Endothelial cell of umbilical vein (primary cell): ENCODE data around the gene ARL4C. TPM values are rescaled to one million over a fixed set of nuclear protein-coding genes. Genes with fewer than 3 reads are reported as not detected.

ENCODE experiments used
- BruUV-seq: library from RNA; stranded (reverse); fragments of 400-500 nt; replicated peaks from 2 replicates; lab custom pipeline; 2021; lab: Mats Ljungman, UMichigan
- CTCF ChIA-PET: fragments of 300-600, 350-600 bp; sonication (Branson Sonifier 250); formaldehyde crosslinking; loops from one replicate; lab custom pipeline; 2021; ENCODE audit warnings: antibody characterized with exemption, inconsistent platforms; lab: Charles Lee
- POLR2A ChIA-PET: fragments of 300-600, 350-600 bp; sonication (Branson Sonifier 250); formaldehyde crosslinking; loops from one replicate; lab custom pipeline; 2021; ENCODE audit warnings: antibody characterized with exemption, inconsistent platforms; lab: Charles Lee
- DNase-seq: peaks from one replicate; pipeline ENCODE4 v3.0.0-alpha.2; 2011; ENCODE audit warnings: low read depth, low spot score
- FAIRE-seq: peaks from 2 replicates; lab custom pipeline; 2011; peaks lifted over from hg19 to GRCh38; lab: Jason Lieb, UNC
- H2AFZ ChIP-seq: 2 replicates; pipeline ENCODE4 v1.6.0; 2012; ENCODE audit warnings: low read depth, low read length, control low read depth, inconsistent platforms
- H3K27ac ChIP-seq: 2 replicates; pipeline ENCODE4 v1.5.1; 2011; ENCODE audit warnings: low read depth, mild to moderate bottlenecking, control low read depth, low read length, moderate library complexity; ENCODE audit not compliant: insufficient read depth
- H3K27me3 ChIP-seq, 2 experiments: 2 replicates each; pipeline versions ENCODE4 v1.6.0 to v1.6.1; 2011; ENCODE audit warnings: low read length in 2 of 2, mixed read lengths in 1 of 2; ENCODE audit not compliant: control insufficient read depth in 2 of 2, insufficient read depth in 2 of 2
- H3K36me3 ChIP-seq, 2 experiments: 2 replicates in 1 of 2; 3 replicates in 1 of 2; pipeline ENCODE4 v1.5.1; 2011; ENCODE audit warnings: low read length in 2 of 2, mild to moderate bottlenecking in 1 of 2, moderate library complexity in 1 of 2; ENCODE audit not compliant: control insufficient read depth in 2 of 2, insufficient read depth in 2 of 2; ENCODE audit errors: extremely low read depth in 1 of 2
- H3K4me1 ChIP-seq: 3 replicates; pipeline ENCODE4 v1.5.1; 2011; ENCODE audit warnings: mild to moderate bottlenecking, low read length; ENCODE audit not compliant: control insufficient read depth, insufficient read depth; ENCODE audit errors: extremely low read depth
- H3K4me2 ChIP-seq: 2 replicates; pipeline ENCODE4 v1.6.1; 2011; ENCODE audit warnings: low read length, control low read depth, mixed read lengths; ENCODE audit not compliant: insufficient read depth
- H3K4me3 ChIP-seq, 3 experiments: fragments of 200-600 bp in 1 of 3; sonication (generic), shearing (Covaris generic) in 1 of 3; replicated peaks in 1 of 3; 2 replicates each; pipeline ENCODE4 v1.5.1; 2011 to 2016; ENCODE audit warnings: control low read depth in 3 of 3, low read length in 3 of 3, mild to moderate bottlenecking in 2 of 3, inconsistent platforms in 1 of 3, low read depth in 1 of 3, moderate library complexity in 1 of 3; ENCODE audit not compliant: insufficient read depth in 1 of 3
- H3K79me2 ChIP-seq: 2 replicates; pipeline ENCODE4 v1.6.0; 2012; ENCODE audit warnings: low read length, inconsistent platforms; ENCODE audit not compliant: control insufficient read depth, insufficient read depth
- H3K9ac ChIP-seq: replicated peaks from 2 replicates; pipeline ENCODE3; 2011; ENCODE audit warnings: low read length, control low read depth; ENCODE audit not compliant: insufficient read depth; ENCODE audit errors: extremely low read depth
- H3K9me1 ChIP-seq: replicated peaks from 3 replicates; pipeline ENCODE4 v1.6.0; 2011; ENCODE audit warnings: mild to moderate bottlenecking, low read length; ENCODE audit not compliant: control insufficient read depth, insufficient read depth; ENCODE audit errors: extremely low read depth
- H3K9me3 ChIP-seq: replicated peaks from 2 replicates; pipeline ENCODE4 v1.5.1; 2012; ENCODE audit warnings: low read length, inconsistent platforms; ENCODE audit not compliant: control insufficient read depth, insufficient read depth
- H4K20me1 ChIP-seq: replicated peaks from 2 replicates; pipeline ENCODE3; 2011; ENCODE audit warnings: mild to moderate bottlenecking, low read length; ENCODE audit not compliant: control insufficient read depth, insufficient read depth; ENCODE audit errors: extremely low read depth
- CTCF ChIP-seq, 2 donors: IDR thresholded peaks; 1 replicate in 1 of 2; 2 replicates in 1 of 2; pipeline ENCODE4 v1.5.1; 2011; ENCODE audit warnings: low read length in 2 of 2, mild to moderate bottlenecking in 2 of 2, moderate library complexity in 2 of 2, control low read depth in 1 of 2, inconsistent platforms in 1 of 2, low read depth in 1 of 2; ENCODE audit not compliant: insufficient read depth in 1 of 2; ENCODE audit errors: extremely low read depth in 1 of 2
- EZH2 ChIP-seq: IDR thresholded peaks from 2 replicates; pipeline ENCODE4 v1.6.1; 2012; ENCODE audit warnings: borderline replicate concordance, low read depth, mild to moderate bottlenecking, moderate library complexity, low read length, inconsistent platforms; ENCODE audit not compliant: severe bottlenecking
- FOS ChIP-seq: IDR thresholded peaks from 2 replicates; pipeline ENCODE4 v1.6.1; 2011; ENCODE audit warnings: mild to moderate bottlenecking, low read length, moderate library complexity, borderline replicate concordance; ENCODE audit not compliant: insufficient read depth
- GATA2 ChIP-seq: IDR thresholded peaks from 2 replicates; pipeline ENCODE4 v1.7.0; 2011; ENCODE audit warnings: low read depth, mild to moderate bottlenecking, moderate library complexity, mixed read lengths, low read length; ENCODE audit not compliant: insufficient read length, insufficient read depth
- JUN ChIP-seq: IDR thresholded peaks from 2 replicates; pipeline ENCODE4 v1.6.1; 2011; ENCODE audit warnings: borderline replicate concordance, low read depth; ENCODE audit not compliant: insufficient read length, insufficient read depth
- MAX ChIP-seq: IDR thresholded peaks from 2 replicates; pipeline ENCODE4 v1.6.1; 2011; ENCODE audit not compliant: insufficient read depth, insufficient read length
- MYC ChIP-seq: IDR thresholded peaks from one replicate; pipeline ENCODE4 v1.6.1; 2011; ENCODE audit warnings: mild to moderate bottlenecking, low read depth, low read length
- POLR2A ChIP-seq: IDR thresholded peaks from 2 replicates; pipeline ENCODE4 v1.6.1; 2012; ENCODE audit warnings: low read depth, mild to moderate bottlenecking, control low read depth, low read length
- POLR2AphosphoS5 ChIP-seq: IDR thresholded peaks from 2 replicates; pipeline ENCODE4 v1.6.1; 2012; ENCODE audit warnings: low read depth, mild to moderate bottlenecking, control low read depth, low read length, moderate library complexity; ENCODE audit not compliant: insufficient read depth
- dilution Hi-C: fragments of 300-500 bp; cut with MboI; formaldehyde crosslinking; loops from one replicate; pipeline ENCODE4 v1.15.0; 2019; ENCODE audit warnings: low sequenced_read_pairs; ENCODE audit not compliant: extremely low pct_ligation_motif_present
- intact Hi-C: fragments of 100-400 bp; cut with micrococcal nuclease; formaldehyde crosslinking; loops from one replicate; pipeline ENCODE4 v1.10.0; 2022
- polyA plus RNA-seq, 4 experiments: library from polyadenylated mRNA; depleted of rRNA in 3 of 4; stranded (reverse) in 3 of 4; unstranded in 1 of 4; fragments of >200 nt; gene quantifications; 2 replicates each; pipeline versions ENCODE4 v1.2.1 to v1.2.3, GENCODE V29; 2011 to 2012; ENCODE audit warnings: missing spikeins in 1 of 4
- total RNA-seq: library from RNA; stranded (reverse); gene quantifications from 2 replicates; pipeline ENCODE4 v1.2.3, GENCODE V29; 2021

Gene ARL4C
- total and polyA plus RNA-seq, 2 donors (not counting 3 experiments of a cell fraction or from before 2014, with no cell fraction given): 5.5 to 10.5 TPM

- FAIRE-seq: no peak
- DNase-seq: no peak
- Histone ChIP-seq H3K4me1 (no peaks in the 10 kb centered on the region), H2AFZ (no peak overlapping the region), H3K9me1 (no peaks in the 10 kb centered on the region), H3K36me3 (no peaks in the 10 kb centered on the region), H3K79me2 (no peaks in the 10 kb centered on the region), H3K27ac (no peak overlapping the region), H3K9ac (no peak overlapping the region), H3K4me2 (no peak overlapping the region), H3K9me3 (no peaks in the 10 kb centered on the region), H3K4me3 (no peak overlapping the region), H4K20me1 (no peaks in the 10 kb centered on the region), H3K27me3 (no peaks in the 10 kb centered on the region)
- intact Hi-C loops (no loop called here), dilution Hi-C loops (no loop called here)
- ChIA-PET CTCF (no interaction called here), POLR2A (no interaction called here)
- BruUV-seq: no TSS peak
- TF ChIP-seq POLR2A: no peak
- no peak for TF ChIP-seq MAX
- TF ChIP-seq JUN: no peak
- TF ChIP-seq POLR2AphosphoS5: no peak
- no peak for TF ChIP-seq GATA2
Observed at GRCh38 chr2:234474654-234475053, 22.2 kb downstream of the ARL4C start.

GRCh38 chr2:234472155-234472554, 24.7 kb downstream of the ARL4C start:
- CTCF ChIA-PET: no interaction called here
- no peaks in the 10 kb centered on the region for H3K36me3 ChIP-seq
- H3K27ac ChIP-seq: no peak overlapping the region
- intact Hi-C loops: no loop called here
- no TSS peak for BruUV-seq
- H3K4me1 ChIP-seq: no peaks in the 10 kb centered on the region
- H2AFZ ChIP-seq: no peak overlapping the region
- no peaks in the 10 kb centered on the region for H3K79me2 ChIP-seq
- H4K20me1 ChIP-seq: no peaks in the 10 kb centered on the region
- FAIRE-seq (no peak), DNase-seq (no peak)
- no peak overlapping the region for H3K9ac ChIP-seq
- no peaks in the 10 kb centered on the region for H3K9me3 ChIP-seq
- no peaks in the 10 kb centered on the region for H3K27me3 ChIP-seq
- H3K4me2 ChIP-seq: no peak overlapping the region
- POLR2A ChIA-PET: no interaction called here
- H3K4me3 ChIP-seq: no peak overlapping the region
- TF ChIP-seq JUN (no peak), GATA2 (no peak), MAX (no peak), POLR2A (no peak), FOS (no peak), POLR2AphosphoS5 (no peak), MYC (no peak), EZH2 (no peak), CTCF (IDR thresholded peaks at IDR 0.05; ENCODE audit: extremely low read depth in 1 of 2, insufficient read depth in 1 of 2, low read depth in 1 of 2, low read length in 2 of 2) (no peak)
- dilution Hi-C loops: no loop called here
- no peaks in the 10 kb centered on the region for H3K9me1 ChIP-seq
